NB4 (cell line): ENCODE data around the gene PDPN.

Experiments
- MYC ChIP-seq: IDR thresholded peaks from 2 replicates; pipeline ENCODE4 v1.6.1; 2011; ENCODE audit warnings: low read depth, low read length
- POLR2A ChIP-seq: IDR thresholded peaks from 2 replicates; pipeline ENCODE4 v1.6.1; 2011; ENCODE audit warnings: mild to moderate bottlenecking; ENCODE audit not compliant: insufficient read length; ENCODE audit errors: extremely low read depth
- TF ChIP-seq, protein P1 (sequence below): IDR thresholded peaks from 2 replicates; pipeline ENCODE4 v1.6.1; 2011; ENCODE audit warnings: low read depth, low read length
- TF ChIP-seq, protein P2 (sequence below): IDR thresholded peaks from one replicate; pipeline ENCODE4 v1.5.1; 2012; ENCODE audit warnings: low read depth, low read length

DNA sequence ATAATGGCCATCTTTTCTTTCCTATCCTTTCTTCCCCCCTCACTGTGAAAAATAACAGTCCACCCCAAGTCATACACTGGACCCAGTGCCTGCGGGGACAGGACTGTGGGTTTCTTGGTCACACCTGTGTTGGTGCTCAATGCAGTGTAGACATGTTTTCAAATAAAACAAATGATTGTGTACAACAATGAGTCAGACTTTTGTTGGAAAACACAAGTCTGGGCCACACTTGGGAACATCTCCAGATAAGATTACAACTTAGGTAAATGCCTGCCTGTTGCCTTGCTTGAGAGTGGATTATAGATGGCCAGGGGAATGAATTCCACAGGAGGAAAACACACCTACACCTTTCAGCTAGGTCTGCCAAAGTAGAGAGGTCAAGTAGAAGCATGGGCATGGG is 34.1 kb downstream of the PDPN start:
- TF ChIP-seq, protein P1, sequence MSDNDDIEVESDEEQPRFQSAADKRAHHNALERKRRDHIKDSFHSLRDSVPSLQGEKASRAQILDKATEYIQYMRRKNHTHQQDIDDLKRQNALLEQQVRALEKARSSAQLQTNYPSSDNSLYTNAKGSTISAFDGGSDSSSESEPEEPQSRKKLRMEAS: no peak
- TF ChIP-seq, protein P2, sequence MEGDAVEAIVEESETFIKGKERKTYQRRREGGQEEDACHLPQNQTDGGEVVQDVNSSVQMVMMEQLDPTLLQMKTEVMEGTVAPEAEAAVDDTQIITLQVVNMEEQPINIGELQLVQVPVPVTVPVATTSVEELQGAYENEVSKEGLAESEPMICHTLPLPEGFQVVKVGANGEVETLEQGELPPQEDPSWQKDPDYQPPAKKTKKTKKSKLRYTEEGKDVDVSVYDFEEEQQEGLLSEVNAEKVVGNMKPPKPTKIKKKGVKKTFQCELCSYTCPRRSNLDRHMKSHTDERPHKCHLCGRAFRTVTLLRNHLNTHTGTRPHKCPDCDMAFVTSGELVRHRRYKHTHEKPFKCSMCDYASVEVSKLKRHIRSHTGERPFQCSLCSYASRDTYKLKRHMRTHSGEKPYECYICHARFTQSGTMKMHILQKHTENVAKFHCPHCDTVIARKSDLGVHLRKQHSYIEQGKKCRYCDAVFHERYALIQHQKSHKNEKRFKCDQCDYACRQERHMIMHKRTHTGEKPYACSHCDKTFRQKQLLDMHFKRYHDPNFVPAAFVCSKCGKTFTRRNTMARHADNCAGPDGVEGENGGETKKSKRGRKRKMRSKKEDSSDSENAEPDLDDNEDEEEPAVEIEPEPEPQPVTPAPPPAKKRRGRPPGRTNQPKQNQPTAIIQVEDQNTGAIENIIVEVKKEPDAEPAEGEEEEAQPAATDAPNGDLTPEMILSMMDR: no peak
- no peak for TF ChIP-seq POLR2A
- no peak for TF ChIP-seq MYC
